GM18499 (cell line): ENCODE results near the gene PTEN.
"Not testable (repeated sequence)": the region's sequence is repeated elsewhere in the genome, so short reads cannot be mapped to it uniquely, and the experiment has no call there.

Source experiments
- ATAC-seq: cut with Tn5 transposase; IDR thresholded peaks from one replicate; pipeline ENCODE4 v1.9.1; 2021; ENCODE audit warnings: moderate number of reproducible peaks; ENCODE audit not compliant: insufficient read depth, unreplicated experiment

Gene PTEN

GRCh38 chr10:87868277-87868676 is 4.9 kb downstream of the PTEN start:
- ATAC-seq, result no peak

GRCh38 chr10:87869139-87869538 is 5.7 kb downstream of the PTEN start:
- ATAC-seq, result not testable (repeated sequence)

- no peak for ATAC-seq
Observed at GRCh38 chr10:87869773-87870551, 6.5 kb downstream of the PTEN start.

GRCh38 chr10:87872828-87873227 is 9.4 kb downstream of the PTEN start:
- ATAC-seq, result no peak

- no peak for ATAC-seq
Observed at GRCh38 chr10:87873656-87874055, 10.2 kb downstream of the PTEN start.

- ATAC-seq, result no peak
Observed at GRCh38 chr10:87875929-87876571, 12.6 kb downstream of the PTEN start.

GRCh38 chr10:87878664-87879459 is 15.4 kb downstream of the PTEN start:
- no peak for ATAC-seq

GRCh38 chr10:87880336-87880735 is 16.9 kb downstream of the PTEN start:
- no peak for ATAC-seq

GRCh38 chr10:87881373-87882059 is 18.1 kb downstream of the PTEN start:
- not testable (repeated sequence) for ATAC-seq

- ATAC-seq, result no peak
Observed at GRCh38 chr10:87882555-87883294, 19.3 kb downstream of the PTEN start.

- ATAC-seq, result no peak
Observed at GRCh38 chr10:87886635-87887034, 23.2 kb downstream of the PTEN start.

- no peak for ATAC-seq
Observed at GRCh38 chr10:87887146-87887545, 23.7 kb downstream of the PTEN start.

- ATAC-seq, result no peak
Observed at GRCh38 chr10:87887548-87888289, 24.3 kb downstream of the PTEN start.

- ATAC-seq, result no peak
Observed at GRCh38 chr10:87895430-87895829, 32.0 kb downstream of the PTEN start.

GRCh38 chr10:87896216-87896615 is 32.8 kb downstream of the PTEN start:
- ATAC-seq, result no peak

- ATAC-seq, result not testable (repeated sequence)
Observed at GRCh38 chr10:87897957-87898356, 34.5 kb downstream of the PTEN start.

GRCh38 chr10:87903396-87903795 is 40.0 kb downstream of the PTEN start:
- not testable (repeated sequence) for ATAC-seq

GRCh38 chr10:87913156-87913921 is 49.9 kb downstream of the PTEN start:
- no peak for ATAC-seq
